Activated CD4-positive, alpha-beta T cell treated with anti-CD3 and anti-CD28 coated beads, Interleukin-2, amount 50 U/mL, for 16 hours (primary cell): ENCODE data around the gene CUX1.

ENCODE experiments used
- DNase-seq: peaks from one replicate; pipeline ENCODE4 v3.0.0-alpha.2; 2020

Gene CUX1

DNA sequence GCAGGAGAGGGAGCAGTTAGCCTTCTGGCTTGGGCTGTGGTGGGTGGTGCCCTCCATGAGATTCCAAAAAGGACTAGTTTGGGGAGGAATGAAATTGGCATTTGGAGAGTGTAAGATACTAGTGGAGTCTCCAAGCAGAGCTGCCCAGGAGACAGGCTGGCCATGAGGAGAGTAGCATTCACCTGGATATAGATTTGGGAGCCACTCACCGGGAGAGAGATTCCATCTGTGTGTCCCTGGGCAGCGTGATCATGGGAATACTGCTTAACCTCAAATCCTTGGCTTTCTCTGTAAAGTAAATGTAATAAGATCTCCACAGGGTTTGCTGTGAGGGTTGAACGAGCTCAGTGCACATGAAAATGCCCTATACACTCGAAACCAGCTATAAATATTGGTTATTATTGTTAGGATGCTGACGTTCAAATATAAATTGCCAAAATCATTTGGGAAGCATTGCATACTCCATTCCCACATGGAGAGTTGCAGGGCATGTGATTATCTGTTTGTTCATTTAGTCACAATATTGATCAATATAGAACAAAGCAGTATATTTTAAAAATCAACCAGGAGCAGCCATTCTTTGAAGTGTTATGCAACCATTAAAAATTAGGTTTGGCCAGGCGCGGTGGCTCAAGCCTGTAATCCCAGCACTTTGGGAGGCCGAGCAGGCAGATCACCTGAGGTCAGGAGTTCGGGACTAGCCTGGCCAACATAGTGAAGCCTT is 143.7 kb downstream of the CUX1 start:
- no peak for DNase-seq

GRCh38 chr7:101961811-101962210 is 144.4 kb downstream of the CUX1 start:
- no peak for DNase-seq

GRCh38 chr7:101963693-101964092 is 146.3 kb downstream of the CUX1 start:
- no peak for DNase-seq

DNA sequence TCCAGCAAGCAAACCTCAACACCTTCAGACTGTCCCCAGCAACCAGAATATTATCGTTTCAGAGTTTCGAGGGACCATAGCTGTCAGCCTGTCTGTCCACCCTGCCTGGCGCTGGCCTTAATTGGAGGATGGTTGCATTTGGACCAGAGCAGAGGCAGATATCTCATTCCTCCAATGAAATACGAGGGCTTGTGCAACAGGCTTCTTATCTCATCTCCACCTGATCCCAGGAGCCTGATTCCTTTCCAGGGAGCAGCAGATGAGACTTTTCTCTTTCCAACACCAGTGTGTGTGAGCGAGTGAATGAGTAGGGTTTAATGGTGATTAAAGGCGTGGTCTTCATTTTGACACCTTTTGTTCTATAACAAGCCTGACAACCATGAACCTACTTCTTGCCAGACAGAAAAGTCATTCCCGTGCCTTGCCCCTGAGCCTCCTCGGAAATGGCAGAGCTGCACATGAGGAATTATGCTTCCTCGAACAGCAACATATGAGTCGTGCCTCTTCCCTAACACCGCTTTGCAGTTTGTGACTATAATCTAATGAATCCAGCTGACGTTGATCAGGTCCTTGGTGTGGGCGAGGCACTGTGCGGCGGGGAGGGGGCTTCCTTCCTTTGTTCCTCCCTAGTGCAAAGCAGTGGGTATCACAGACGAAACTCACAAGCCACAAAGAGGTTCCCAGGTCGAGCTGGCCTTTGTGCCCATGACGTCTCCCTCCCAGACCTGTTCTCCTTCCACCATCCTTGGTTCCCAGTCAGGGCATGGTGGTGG is 147.4 kb downstream of the CUX1 start:
- DNase-seq: no peak

- no peak for DNase-seq
Observed at GRCh38 chr7:101968720-101969466, 151.5 kb downstream of the CUX1 start.

DNA sequence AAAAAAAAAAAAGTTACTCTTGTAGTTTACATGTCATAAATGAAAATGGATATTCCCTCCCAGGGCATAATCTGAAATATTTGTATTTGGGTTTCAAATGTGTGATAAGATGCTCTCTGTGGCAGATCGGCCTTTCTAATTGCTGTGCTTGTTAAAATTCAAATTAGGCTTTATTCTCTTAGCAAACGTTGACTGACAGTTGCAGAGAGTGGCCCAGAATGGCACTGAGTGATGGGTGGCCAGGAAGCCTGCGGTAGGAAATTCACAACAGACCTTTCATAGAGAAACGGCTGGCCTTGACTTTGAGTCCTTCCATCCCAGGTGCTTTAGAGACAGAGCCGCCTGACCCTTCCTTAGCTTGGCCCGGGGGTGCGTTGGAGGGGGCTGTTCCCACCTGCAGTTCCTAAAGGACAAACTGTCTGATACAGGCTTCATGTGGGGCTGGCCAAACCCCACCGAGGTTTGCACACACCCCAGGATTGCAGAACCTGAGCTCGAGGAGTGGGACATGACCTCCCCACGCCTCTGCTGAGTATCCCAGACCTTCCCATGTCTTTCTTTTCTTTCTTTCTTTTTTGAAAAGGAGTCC is 152.7 kb downstream of the CUX1 start:
- no peak for DNase-seq

DNA sequence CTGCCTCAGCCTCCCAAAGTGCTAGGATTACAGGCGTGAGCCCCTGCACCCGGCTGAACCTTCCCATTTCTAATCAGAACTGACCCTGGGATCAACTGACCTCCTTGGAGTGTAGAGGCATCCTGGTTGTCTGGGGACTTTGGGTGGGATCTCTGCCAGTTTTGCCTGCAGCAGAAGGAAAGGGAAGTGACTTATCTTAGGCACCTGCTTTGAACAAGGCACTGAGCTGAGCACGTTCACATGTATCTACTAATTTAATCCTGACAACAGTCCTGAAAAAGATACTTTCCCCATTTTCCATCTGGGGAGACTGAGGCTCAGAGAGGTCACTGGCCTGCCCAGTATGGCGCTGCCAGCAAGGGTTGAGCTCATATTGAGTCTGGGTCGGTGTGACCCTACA is 153.4 kb downstream of the CUX1 start:
- DNase-seq: no peak

- DNase-seq: no peak
Observed at GRCh38 chr7:101971457-101971856, 154.0 kb downstream of the CUX1 start.

DNA sequence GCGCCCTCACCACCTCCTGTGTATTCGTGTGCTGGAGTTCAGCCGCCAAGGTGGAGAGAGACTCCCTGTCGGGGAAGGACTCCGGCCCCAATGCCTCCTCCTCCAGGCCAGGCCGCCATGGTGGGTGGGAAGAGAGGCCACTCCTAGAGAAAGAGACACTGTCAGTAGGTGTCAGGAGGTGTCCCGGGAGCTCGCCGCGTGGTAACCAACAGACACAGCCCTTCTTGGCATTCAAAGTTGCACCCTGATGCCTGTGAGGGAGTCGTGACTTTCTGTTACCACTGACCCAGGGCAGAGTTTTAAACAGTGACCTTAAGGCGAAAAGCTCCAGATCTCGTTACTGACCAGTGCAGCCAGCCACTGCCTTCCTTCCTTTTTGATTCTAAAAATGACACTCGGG is 155.2 kb downstream of the CUX1 start:
- no peak for DNase-seq

GRCh38 chr7:101973130-101973529 is 155.7 kb downstream of the CUX1 start:
- DNase-seq: no peak

DNA sequence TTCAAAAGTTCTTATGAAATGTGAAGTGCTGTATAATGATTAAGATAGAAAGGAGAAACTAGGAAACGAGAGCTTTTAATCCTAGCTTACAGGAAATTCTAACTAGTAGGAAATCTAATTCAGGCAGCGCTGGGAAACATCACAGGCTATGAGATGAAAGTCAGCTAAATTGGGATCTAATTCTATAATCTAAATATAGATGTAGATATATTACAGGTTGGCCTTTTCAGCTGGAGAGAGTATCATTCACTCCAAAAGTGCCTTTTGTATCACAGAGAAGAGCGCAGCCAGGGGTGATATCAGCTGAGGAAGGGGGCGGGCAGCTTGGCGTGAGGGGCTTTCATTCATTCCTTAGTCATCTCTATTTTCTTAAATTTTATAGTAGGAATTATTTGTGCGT is 157.0 kb downstream of the CUX1 start:
- no peak for DNase-seq

DNA sequence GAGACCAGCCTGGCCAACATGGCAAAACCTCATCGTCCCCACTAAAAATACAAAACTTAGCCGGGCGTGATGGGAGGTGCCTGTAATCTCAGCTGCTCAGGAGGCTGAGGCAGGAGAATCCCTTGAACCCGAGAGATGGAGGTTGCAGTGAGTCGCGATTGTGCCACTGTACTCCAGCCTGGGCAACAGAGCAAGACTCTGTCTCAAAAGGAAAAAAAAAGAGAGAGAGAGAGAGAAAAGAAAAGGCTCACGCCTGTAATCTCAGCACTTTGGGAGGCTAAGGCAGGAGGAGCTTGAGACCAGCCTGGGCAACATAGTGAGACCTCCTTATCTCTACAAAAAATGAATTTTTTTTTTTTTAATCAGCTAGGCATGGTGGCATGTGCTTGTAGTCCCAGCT is 157.6 kb downstream of the CUX1 start:
- no peak for DNase-seq

DNA sequence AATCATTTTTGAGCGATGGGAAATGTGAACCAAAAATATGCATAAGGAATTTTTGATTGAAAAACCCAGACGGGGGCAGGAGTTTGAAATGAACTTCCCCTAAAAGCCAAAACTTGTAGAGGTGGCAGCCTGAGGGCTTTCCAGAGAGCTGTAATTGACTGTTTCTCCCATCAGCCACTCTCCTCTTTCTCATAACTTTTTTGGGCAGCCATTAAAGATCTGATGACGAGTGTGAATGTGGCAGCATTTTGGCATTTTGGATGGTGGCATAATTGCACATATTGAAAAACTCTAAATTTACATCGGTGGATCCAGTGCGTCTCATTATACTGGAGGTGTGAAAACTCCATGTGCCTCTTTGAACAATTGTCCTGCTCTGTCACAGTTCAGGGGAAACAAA is 159.0 kb downstream of the CUX1 start:
- no peak for DNase-seq

GRCh38 chr7:101977249-101977648 is 159.8 kb downstream of the CUX1 start:
- DNase-seq: no peak

DNA sequence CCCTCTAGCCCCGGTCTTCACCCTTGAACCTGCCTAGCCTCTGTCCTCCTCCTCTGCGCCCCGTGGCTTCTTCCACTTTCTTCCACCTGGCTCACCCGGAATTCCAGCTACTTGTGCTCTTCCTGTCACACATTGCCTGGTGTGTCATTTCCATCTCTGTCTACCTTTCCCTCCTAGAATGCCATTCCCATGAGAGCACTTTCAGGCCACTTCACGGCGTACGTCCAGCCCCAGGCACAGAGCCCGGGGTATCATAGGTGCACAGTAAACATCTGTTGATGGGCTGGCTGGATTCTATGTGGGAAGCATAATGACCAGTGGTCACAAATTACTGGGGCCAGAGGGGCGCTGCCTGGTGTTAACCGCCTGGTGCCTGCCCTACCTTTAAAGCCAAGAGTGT is 161.3 kb downstream of the CUX1 start:
- no peak for DNase-seq

DNA sequence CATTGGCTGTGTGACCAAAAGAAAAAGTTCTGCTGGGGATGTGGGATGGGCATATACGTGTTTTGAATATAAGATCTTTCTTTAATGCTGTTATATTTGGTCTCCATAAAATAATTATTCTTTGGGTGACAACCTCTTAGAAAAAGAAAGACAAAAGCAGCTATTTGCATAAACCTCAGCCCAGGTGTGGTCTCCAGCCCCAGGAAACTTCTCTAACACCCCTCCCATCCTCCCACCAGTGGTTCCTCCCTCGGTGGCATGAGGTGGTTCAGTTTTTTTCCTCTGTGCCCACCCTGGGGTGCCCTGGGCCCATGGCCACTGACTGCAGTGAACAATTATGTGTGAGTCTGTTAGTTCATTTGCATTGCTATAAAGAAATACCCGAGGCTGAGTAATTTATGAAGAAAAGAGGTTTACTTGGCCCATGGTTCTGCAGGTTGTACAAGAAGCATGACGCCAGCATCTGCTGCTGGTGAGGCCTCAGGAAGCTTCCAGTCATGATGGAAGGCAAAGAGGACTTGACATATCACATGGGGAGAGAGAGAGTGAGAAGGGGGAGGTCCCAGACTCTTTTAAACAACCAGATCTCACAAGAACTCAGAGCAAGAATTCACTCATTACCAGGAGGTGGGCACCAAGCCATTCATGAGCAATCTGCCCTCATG is 165.9 kb downstream of the CUX1 start:
- DNase-seq: no peak

DNA sequence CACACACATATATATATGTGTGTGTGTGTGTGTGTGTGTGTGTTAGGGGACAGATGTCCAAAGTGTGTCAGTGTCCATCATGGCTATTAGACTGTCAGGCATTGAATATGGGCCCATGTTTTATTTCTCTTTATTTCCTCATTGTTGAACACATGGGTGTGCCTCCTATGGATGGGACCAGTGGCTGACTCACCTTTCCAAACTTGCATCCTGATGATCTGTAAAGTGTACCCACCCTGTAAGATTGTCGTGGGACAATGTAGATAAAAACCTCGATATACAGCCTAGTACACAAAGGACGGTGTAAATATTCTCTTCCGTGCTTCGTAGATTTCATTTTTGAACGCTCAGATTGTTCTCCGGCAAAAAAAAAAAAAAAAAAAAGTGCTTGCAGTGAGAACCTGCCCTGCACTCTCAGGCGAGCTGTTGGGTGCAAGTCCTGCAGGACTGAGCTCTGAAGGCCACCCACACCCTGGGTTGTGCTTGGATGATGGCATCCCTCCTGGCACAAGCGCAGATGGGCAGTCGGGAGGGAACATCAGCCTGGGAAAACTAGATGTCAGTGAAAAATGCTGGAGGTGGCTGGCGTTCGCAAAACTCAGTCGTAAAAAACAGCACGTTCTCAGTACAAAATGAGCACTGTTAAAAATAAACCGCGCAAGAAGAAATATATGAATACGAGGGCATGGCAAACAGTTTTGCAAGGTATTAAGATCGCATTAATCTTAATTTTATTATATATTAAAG is 166.9 kb downstream of the CUX1 start:
- DNase-seq: no peak

GRCh38 chr7:101985057-101985902 is 167.9 kb downstream of the CUX1 start:
- no peak for DNase-seq

- DNase-seq: no peak
Observed at GRCh38 chr7:101985903-101986734, 168.7 kb downstream of the CUX1 start.

GRCh38 chr7:101987494-101987893 is 170.1 kb downstream of the CUX1 start:
- DNase-seq: no peak
